CD4-positive, CD25-positive, alpha-beta regulatory T cell (primary cell): Measurements from ENCODE around the gene KRTAP21-1. TPM values are rescaled to one million over a fixed set of nuclear protein-coding genes. Genes with fewer than 3 reads are reported as not detected.

Experiments used
- ATAC-seq, 2 donors: fragments of 150-1000 bp; cut with Tn5 transposase; one replicate each; pipeline ENCODE4 v1.10.0; 2021; ENCODE audit warnings: low read depth in 2 of 2, moderate number of reproducible peaks in 2 of 2, moderate library complexity in 1 of 2
- DNase-seq, 3 donors: peaks; one replicate each; pipeline versions ENCODE4 v3.0.0 to v3.0.0-alpha.2; 2012 to 2022; ENCODE audit warnings: mixed read lengths in 1 of 3
- H3K27ac ChIP-seq: one replicate; pipeline ENCODE4 v1.7.0; 2013; ENCODE audit warnings: mild to moderate bottlenecking, low read length; ENCODE audit not compliant: insufficient read depth, poor library complexity, severe bottlenecking
- H3K27me3 ChIP-seq: one replicate; pipeline ENCODE4 v1.7.0; 2013; ENCODE audit warnings: low read length; ENCODE audit not compliant: control insufficient read depth, insufficient read depth
- H3K36me3 ChIP-seq: one replicate; pipeline ENCODE4 v1.7.0; 2013; ENCODE audit warnings: mild to moderate bottlenecking, low read length, moderate library complexity; ENCODE audit not compliant: control insufficient read depth, insufficient read depth
- H3K4me1 ChIP-seq: 2 replicates; pipeline ENCODE4 v1.7.0; 2013; ENCODE audit warnings: mild to moderate bottlenecking, low read length; ENCODE audit not compliant: insufficient read depth, control insufficient read depth, poor library complexity, severe bottlenecking
- H3K4me3 ChIP-seq: one replicate; pipeline ENCODE4 v1.7.0; 2013; ENCODE audit warnings: low read depth, mild to moderate bottlenecking, low read length, moderate library complexity
- H3K9me3 ChIP-seq, 2 experiments: 1 replicate in 1 of 2; 2 replicates in 1 of 2; pipeline ENCODE4 v1.7.0; 2013; ENCODE audit warnings: low read length in 2 of 2, mild to moderate bottlenecking in 1 of 2, moderate library complexity in 1 of 2; ENCODE audit not compliant: control insufficient read depth in 2 of 2
- H3K27ac Mint-ChIP-seq, 3 donors: one replicate each; pipeline ENCODE4 v1.8.0; 2020 to 2022; ENCODE audit warnings: mild to moderate bottlenecking in 3 of 3, mixed read lengths in 3 of 3, moderate library complexity in 2 of 3
- H3K27me3 Mint-ChIP-seq: one replicate; pipeline ENCODE4 v1.8.0; 2022; ENCODE audit warnings: mild to moderate bottlenecking, mixed read lengths
- H3K36me3 Mint-ChIP-seq: one replicate; pipeline ENCODE4 v1.8.0; 2020; ENCODE audit warnings: mixed read lengths
- H3K4me1 Mint-ChIP-seq, 4 donors: one replicate each; pipeline ENCODE4 v1.8.0; 2020 to 2022; ENCODE audit warnings: mixed read lengths in 4 of 4, mild to moderate bottlenecking in 1 of 4
- H3K4me3 Mint-ChIP-seq, 4 donors: one replicate each; pipeline ENCODE4 v1.8.0; 2020 to 2022; ENCODE audit warnings: mild to moderate bottlenecking in 4 of 4, mixed read lengths in 4 of 4, moderate library complexity in 3 of 4
- H3K9me3 Mint-ChIP-seq, 7 donors: one replicate each; pipeline ENCODE4 v1.8.0; 2020 to 2022; ENCODE audit warnings: mixed read lengths in 7 of 7, mild to moderate bottlenecking in 3 of 7, moderate library complexity in 2 of 7
- polyA plus RNA-seq, 4 donors: library from polyadenylated mRNA; unstranded; fragments of 300-500 nt; fragmentation: Illumina TruSeq; gene quantifications; one replicate each; pipeline ENCODE4 v1.2.3, GENCODE V29; 2021
- total RNA-seq: library from RNA; stranded (reverse); gene quantifications from one replicate; pipeline ENCODE4 v1.2.3, GENCODE V29; 2022

KRTAP21-1 gene
- total and polyA plus RNA-seq, 5 donors from 2014 or later, result not detected

DNA sequence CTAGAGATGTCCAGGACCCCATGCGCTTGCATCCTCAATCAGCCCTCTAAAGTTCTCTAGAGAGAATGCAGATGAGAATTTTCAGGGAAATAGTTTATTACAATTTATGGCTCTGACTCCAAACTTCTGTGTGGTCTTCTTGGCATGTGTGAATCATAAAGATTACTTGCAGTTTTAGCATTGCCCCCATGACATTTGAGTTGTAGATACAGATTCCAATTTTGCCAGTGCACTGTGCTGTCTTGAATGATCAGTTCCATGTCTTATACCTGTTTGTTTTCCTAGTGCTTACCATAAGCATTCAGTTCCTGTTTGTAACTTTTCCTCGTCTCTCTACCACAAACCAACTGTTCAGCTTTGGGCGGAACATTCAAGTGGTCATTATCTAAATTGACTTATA is 41.5 kb downstream of the KRTAP21-1 start:
- no peak overlapping the region for H3K27ac Mint-ChIP-seq
- no peaks in the 10 kb centered on the region for H3K36me3 ChIP-seq
- H3K27me3 Mint-ChIP-seq, result peaks cover 5% of the 10 kb centered on the region
- H3K36me3 Mint-ChIP-seq, result no peaks in the 10 kb centered on the region
- no peaks in the 10 kb centered on the region for H3K9me3 ChIP-seq
- no peaks in the 10 kb centered on the region for H3K4me1 Mint-ChIP-seq
- no peak overlapping the region for H3K4me3 ChIP-seq
- H3K9me3 Mint-ChIP-seq, result peaks cover 0 to 5% (median 0%) of the 10 kb centered on the region in 7 donors
- no peak for DNase-seq
- no peaks in the 10 kb centered on the region for H3K27me3 ChIP-seq
- ATAC-seq, result no peak
- no peak overlapping the region for H3K4me3 Mint-ChIP-seq
- H3K4me1 ChIP-seq, result no peaks in the 10 kb centered on the region
- no peak overlapping the region for H3K27ac ChIP-seq

- Histone ChIP-seq H3K27ac (no peak overlapping the region), H3K36me3 (no peaks in the 10 kb centered on the region), H3K4me3 (no peak overlapping the region), H3K27me3 (no peaks in the 10 kb centered on the region), H3K9me3 (no peaks in the 10 kb centered on the region), H3K4me1 (no peaks in the 10 kb centered on the region)
- DNase-seq (no peak), ATAC-seq (no peak)
- Mint-ChIP-seq H3K4me1 (no peaks in the 10 kb centered on the region), H3K4me3 (no peak overlapping the region), H3K27ac (no peak overlapping the region), H3K27me3 (peaks cover 5% of the 10 kb centered on the region), H3K36me3 (no peaks in the 10 kb centered on the region), H3K9me3 (peaks cover 0 to 4% (median 0%) of the 10 kb centered on the region in 7 donors)
Measured at GRCh38 chr21:30710499-30710898, 44.7 kb downstream of the KRTAP21-1 start.

DNA sequence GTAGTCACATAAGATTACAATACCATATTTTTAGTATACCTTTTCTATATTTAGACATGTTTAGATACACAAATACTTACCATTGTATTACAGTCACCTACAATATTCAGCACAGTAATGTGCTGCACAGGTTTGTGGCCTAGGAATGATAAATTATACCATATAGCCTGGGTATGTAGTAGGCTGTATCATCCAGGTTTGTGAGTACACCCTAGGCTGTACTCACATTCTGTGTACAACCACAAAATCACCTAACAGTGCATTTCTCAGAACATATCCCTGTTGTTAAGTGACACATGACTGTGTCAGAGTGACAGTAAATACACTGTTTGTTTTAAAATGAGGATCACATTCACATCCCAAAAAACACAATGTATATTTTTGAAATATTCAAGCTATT is 47.8 kb downstream of the KRTAP21-1 start:
- no peak for ATAC-seq
- H3K27ac Mint-ChIP-seq, result no peak overlapping the region

More for the DNA sequence above, 47.8 kb downstream of the KRTAP21-1 start:
- Histone ChIP-seq H3K27ac (no peak overlapping the region), H3K4me3 (no peak overlapping the region), H3K4me1 (no peaks in the 10 kb centered on the region), H3K36me3 (no peaks in the 10 kb centered on the region), H3K27me3 (no peaks in the 10 kb centered on the region), H3K9me3 (no peaks in the 10 kb centered on the region)
- Mint-ChIP-seq H3K27me3 (peaks cover 5% of the 10 kb centered on the region), H3K4me1 (no peaks in the 10 kb centered on the region), H3K4me3 (no peak overlapping the region), H3K36me3 (no peaks in the 10 kb centered on the region), H3K9me3 (peaks cover 0 to 5% (median 0%) of the 10 kb centered on the region in 7 donors)
- DNase-seq, result no peak

Other genes starting within 250 kb of the KRTAP21-1 start
- gene KRTAP19-6, start 213.6 kb downstream of the KRTAP21-1 start, total RNA-seq, result not detected
- gene KRTAP19-6, start 213.6 kb downstream of the KRTAP21-1 start, polyA plus RNA-seq, result not detected
- not detected for gene KRTAP19-7, start 194.1 kb downstream of the KRTAP21-1 start, total RNA-seq
- not detected for gene KRTAP19-7, start 194.1 kb downstream of the KRTAP21-1 start, polyA plus RNA-seq
- not detected for gene KRTAP22-2, start 165.0 kb downstream of the KRTAP21-1 start, total RNA-seq
- not detected for gene KRTAP22-2, start 165.0 kb downstream of the KRTAP21-1 start, polyA plus RNA-seq
- not detected for gene KRTAP6-3, start 163.0 kb downstream of the KRTAP21-1 start, total RNA-seq
- not detected for gene KRTAP6-3, start 163.0 kb downstream of the KRTAP21-1 start, polyA plus RNA-seq
- gene KRTAP6-2, start 156.5 kb downstream of the KRTAP21-1 start, total RNA-seq, result not detected
- not detected for gene KRTAP6-2, start 156.5 kb downstream of the KRTAP21-1 start, polyA plus RNA-seq
- gene KRTAP22-1, start 154.3 kb downstream of the KRTAP21-1 start, total RNA-seq, result not detected
- not detected for gene KRTAP22-1, start 154.3 kb downstream of the KRTAP21-1 start, polyA plus RNA-seq
- gene KRTAP6-1, start 141.5 kb downstream of the KRTAP21-1 start, total RNA-seq, result not detected
- gene KRTAP6-1, start 141.5 kb downstream of the KRTAP21-1 start, polyA plus RNA-seq, result not detected
- gene KRTAP20-1, start 139.0 kb downstream of the KRTAP21-1 start, total RNA-seq, result not detected
- gene KRTAP20-1, start 139.0 kb downstream of the KRTAP21-1 start, polyA plus RNA-seq, result not detected
- not detected for gene KRTAP20-4, start 134.8 kb downstream of the KRTAP21-1 start, total RNA-seq
- not detected for gene KRTAP20-4, start 134.8 kb downstream of the KRTAP21-1 start, polyA plus RNA-seq
- not detected for gene KRTAP20-2, start 120.2 kb downstream of the KRTAP21-1 start, total RNA-seq
- not detected for gene KRTAP20-2, start 120.2 kb downstream of the KRTAP21-1 start, polyA plus RNA-seq
- gene KRTAP20-3, start 112.6 kb downstream of the KRTAP21-1 start, total RNA-seq, result not detected
- not detected for gene KRTAP20-3, start 112.6 kb downstream of the KRTAP21-1 start, polyA plus RNA-seq
- not detected for gene KRTAP21-3, start 36.7 kb downstream of the KRTAP21-1 start, total RNA-seq
- gene KRTAP21-3, start 36.7 kb downstream of the KRTAP21-1 start, polyA plus RNA-seq, result not detected
- not detected for gene KRTAP21-2, start 8.2 kb downstream of the KRTAP21-1 start, total RNA-seq
- gene KRTAP21-2, start 8.2 kb downstream of the KRTAP21-1 start, polyA plus RNA-seq, result not detected
- gene KRTAP8-1, start 57.8 kb upstream of the KRTAP21-1 start, total RNA-seq, result not detected
- gene KRTAP8-1, start 57.8 kb upstream of the KRTAP21-1 start, polyA plus RNA-seq, result not detected
- not detected for gene KRTAP7-1, start 74.3 kb upstream of the KRTAP21-1 start, total RNA-seq
- gene KRTAP7-1, start 74.3 kb upstream of the KRTAP21-1 start, polyA plus RNA-seq, result not detected
- not detected for gene KRTAP11-1, start 126.2 kb upstream of the KRTAP21-1 start, total RNA-seq
- not detected for gene KRTAP11-1, start 126.2 kb upstream of the KRTAP21-1 start, polyA plus RNA-seq